PC-9 (cell line): ENCODE measurements around the gene SLMAP. TPM values are rescaled to one million over a fixed set of nuclear protein-coding genes. Genes with fewer than 3 reads are reported as not detected.
A peak's percentile ranks its signal among the peaks of the same experiment; 100 is the strongest.

Experiments
- BruUV-seq: library from RNA; stranded (reverse); fragments of 400-500 nt; replicated peaks from 2 replicates; lab custom pipeline; 2021; lab: Mats Ljungman, UMichigan
- CTCF ChIA-PET: fragments of 300-600 bp; sonication (Branson Sonifier 250); formaldehyde crosslinking; loops from one replicate; lab custom pipeline; 2022; ENCODE audit warnings: antibody characterized with exemption; lab: Charles Lee
- POLR2A ChIA-PET: fragments of 300-600 bp; sonication (Branson Sonifier 250); formaldehyde crosslinking; loops from one replicate; lab custom pipeline; 2022; ENCODE audit warnings: antibody characterized with exemption; ENCODE audit not compliant: unreplicated experiment; lab: Charles Lee
- DNase-seq, 2 experiments: peaks; one replicate each; pipeline versions ENCODE4 v3.0.0 to v3.0.0-alpha.2; 2015 to 2022; ENCODE audit warnings: mixed read lengths in 1 of 2
- H2AFZ ChIP-seq: fragments of 200-600 bp; sonication (generic); 2 replicates; pipeline ENCODE4 v1.8.1; 2017; ENCODE audit warnings: antibody characterized with exemption
- H3F3A ChIP-seq: fragments of 200-600 bp; sonication (generic); 2 replicates; pipeline ENCODE4 v1.8.1; 2017; ENCODE audit warnings: antibody characterized with exemption, mild to moderate bottlenecking, low read depth; ENCODE audit not compliant: insufficient read depth
- H3K27ac ChIP-seq: fragments of 200-600 bp; sonication (generic); 2 replicates; pipeline ENCODE4 v1.6.1; 2016; ENCODE audit warnings: mixed run types
- H3K27me3 ChIP-seq: fragments of 200-600 bp; sonication (generic); 2 replicates; pipeline ENCODE4 v1.6.1; 2016; ENCODE audit warnings: low read depth, mixed run types; ENCODE audit not compliant: insufficient read depth
- H3K36me3 ChIP-seq: fragments of 200-600 bp; sonication (generic); 2 replicates; pipeline ENCODE4 v1.6.1; 2016; ENCODE audit warnings: low read depth, mixed run types
- H3K4me1 ChIP-seq: fragments of 200-600 bp; sonication (generic); replicated peaks from 2 replicates; pipeline ENCODE4 v1.6.1; 2016; ENCODE audit warnings: mixed run types; ENCODE audit not compliant: insufficient read depth
- H3K4me2 ChIP-seq: fragments of 200-600 bp; sonication (generic); 2 replicates; pipeline ENCODE4 v1.6.1; 2017; ENCODE audit warnings: mixed run types
- H3K4me3 ChIP-seq: fragments of 200-600 bp; sonication (generic); 2 replicates; pipeline ENCODE4 v1.6.1; 2016; ENCODE audit warnings: mixed run types
- H3K79me2 ChIP-seq: fragments of 200-600 bp; sonication (generic); 2 replicates; pipeline ENCODE4 v1.6.1; 2017; ENCODE audit warnings: low read depth, mixed run types
- H3K9me2 ChIP-seq: fragments of 200-600 bp; sonication (generic); 2 replicates; pipeline ENCODE4 v1.8.1; 2017; ENCODE audit warnings: mild to moderate bottlenecking; ENCODE audit not compliant: insufficient read depth
- H3K9me3 ChIP-seq: fragments of 200-600 bp; sonication (generic); 2 replicates; pipeline ENCODE4 v1.8.1; 2016; ENCODE audit warnings: low read depth; ENCODE audit not compliant: insufficient read depth
- H4K20me1 ChIP-seq: fragments of 200-600 bp; sonication (generic); 2 replicates; pipeline ENCODE4 v1.8.1; 2017; ENCODE audit not compliant: insufficient read depth
- EZH2 ChIP-seq: fragments of 200-600 bp; sonication (generic); IDR thresholded peaks from 2 replicates; pipeline ENCODE4 v1.8.0; 2017; ENCODE audit warnings: antibody characterized with exemption, low read depth
- intact Hi-C: fragments of 100-400 bp; cut with micrococcal nuclease; formaldehyde crosslinking; loops from one replicate; pipeline ENCODE4 v1.10.0; 2022; ENCODE audit not compliant: unreplicated experiment
- total RNA-seq: library from RNA; stranded (reverse); gene quantifications from 2 replicates; pipeline ENCODE4 v1.2.3, GENCODE V29; 2021
- TF ChIP-seq, protein P1 (sequence below): fragments of 200-600 bp; sonication (generic); conservative IDR thresholded peaks from 2 replicates; pipeline ENCODE4 v1.6.1; 2017; ENCODE audit warnings: mixed run types, antibody characterized with exemption, mild to moderate bottlenecking, moderate library complexity

Gene SLMAP
- total RNA-seq, 1 experiment from 2014 or later = 119 TPM

DNA sequence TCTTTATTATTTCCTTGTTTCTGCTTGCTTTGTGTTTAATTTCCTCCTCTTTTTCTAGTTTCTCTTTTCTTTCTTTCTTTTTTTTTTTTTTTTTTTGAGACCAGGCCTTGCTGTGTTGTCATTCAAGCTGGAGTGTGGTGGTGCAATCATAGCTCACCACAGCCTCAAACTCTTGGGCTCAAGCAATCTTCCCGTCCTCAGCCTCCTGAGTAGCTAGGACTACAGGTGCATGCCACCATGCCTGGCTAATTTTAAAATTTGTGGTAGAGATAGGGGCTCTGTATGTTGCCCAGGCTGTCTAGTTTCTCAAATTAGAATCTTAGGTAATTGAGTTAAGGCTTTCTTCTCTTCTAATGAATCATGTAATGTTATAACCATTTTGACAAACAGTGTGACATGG is 22.4 kb downstream of the SLMAP start:
- Histone ChIP-seq H3K4me3 (no peak overlapping the region), H3K4me1 (peaks cover 6% of the 10 kb centered on the region; the same call in 1 of the 2 replicates), H3K4me2 (no peak overlapping the region), H4K20me1 (no peaks in the 10 kb centered on the region), H3F3A (0 out of 2 replicates have a peak, but pooled peaks cover 13% of the 10 kb centered on the region), H3K9me2 (no peaks in the 10 kb centered on the region), H3K36me3 (no peaks in the 10 kb centered on the region), H3K27me3 (no peaks in the 10 kb centered on the region), H2AFZ (no peak overlapping the region), H3K79me2 (peaks cover 91% of the 10 kb centered on the region), H3K27ac (peak overlapping the region; percentile 50), H3K9me3 (no peaks in the 10 kb centered on the region)
- TF ChIP-seq, protein P1, sequence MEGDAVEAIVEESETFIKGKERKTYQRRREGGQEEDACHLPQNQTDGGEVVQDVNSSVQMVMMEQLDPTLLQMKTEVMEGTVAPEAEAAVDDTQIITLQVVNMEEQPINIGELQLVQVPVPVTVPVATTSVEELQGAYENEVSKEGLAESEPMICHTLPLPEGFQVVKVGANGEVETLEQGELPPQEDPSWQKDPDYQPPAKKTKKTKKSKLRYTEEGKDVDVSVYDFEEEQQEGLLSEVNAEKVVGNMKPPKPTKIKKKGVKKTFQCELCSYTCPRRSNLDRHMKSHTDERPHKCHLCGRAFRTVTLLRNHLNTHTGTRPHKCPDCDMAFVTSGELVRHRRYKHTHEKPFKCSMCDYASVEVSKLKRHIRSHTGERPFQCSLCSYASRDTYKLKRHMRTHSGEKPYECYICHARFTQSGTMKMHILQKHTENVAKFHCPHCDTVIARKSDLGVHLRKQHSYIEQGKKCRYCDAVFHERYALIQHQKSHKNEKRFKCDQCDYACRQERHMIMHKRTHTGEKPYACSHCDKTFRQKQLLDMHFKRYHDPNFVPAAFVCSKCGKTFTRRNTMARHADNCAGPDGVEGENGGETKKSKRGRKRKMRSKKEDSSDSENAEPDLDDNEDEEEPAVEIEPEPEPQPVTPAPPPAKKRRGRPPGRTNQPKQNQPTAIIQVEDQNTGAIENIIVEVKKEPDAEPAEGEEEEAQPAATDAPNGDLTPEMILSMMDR = no peak
- TF ChIP-seq EZH2 = no peak
- no TSS peak for BruUV-seq
- ChIA-PET POLR2A (no interaction called here), CTCF (no interaction called here)
- intact Hi-C loops = no loop called here
- DNase-seq = no peak

DNA sequence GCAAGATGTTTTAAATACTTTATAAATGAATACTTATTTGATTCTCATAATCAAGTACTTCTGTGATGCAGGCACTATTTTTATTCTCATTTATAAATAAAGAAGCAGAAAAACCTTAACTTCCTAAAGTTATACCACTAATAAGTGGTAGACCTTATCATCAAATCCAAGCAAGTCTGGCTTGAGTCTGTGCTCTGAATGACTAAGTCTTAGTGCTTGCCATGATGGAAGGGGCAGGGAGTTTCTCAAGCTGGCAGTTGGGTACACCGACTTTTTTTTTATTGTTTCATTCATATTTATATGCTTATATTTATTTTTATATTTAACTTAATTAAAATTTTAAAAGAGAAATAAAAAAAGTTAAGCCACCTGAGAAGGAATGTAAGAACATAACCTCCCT is 23.6 kb downstream of the SLMAP start:
- no TSS peak for BruUV-seq
- TF ChIP-seq, protein P1 = no peak
- TF ChIP-seq EZH2 = no peak
- no peaks in the 10 kb centered on the region for H3K27me3 ChIP-seq
- peaks cover 93% of the 10 kb centered on the region for H3K79me2 ChIP-seq
- ChIA-PET CTCF (no interaction called here), POLR2A (interaction anchor here (0.6 kb wide), 1 partner anchor 449 kb away, joined by 6 read pairs; no protein-coding TSS in a partner anchor)
- H3K9me2 ChIP-seq = no peaks in the 10 kb centered on the region
- H2AFZ ChIP-seq = no peak overlapping the region
- no peaks in the 10 kb centered on the region for H4K20me1 ChIP-seq
- peaks cover 6% of the 10 kb centered on the region; the same call in 1 of the 2 replicates for H3K4me1 ChIP-seq
- intact Hi-C loops = no loop called here
- H3K4me2 ChIP-seq = no peak overlapping the region
- H3F3A ChIP-seq = 0 out of 2 replicates have a peak, but pooled peaks cover 13% of the 10 kb centered on the region
- no peaks in the 10 kb centered on the region for H3K9me3 ChIP-seq
- H3K4me3 ChIP-seq = no peak overlapping the region
- H3K36me3 ChIP-seq = no peaks in the 10 kb centered on the region
- no peak for DNase-seq
- H3K27ac ChIP-seq = no peak overlapping the region

DNA sequence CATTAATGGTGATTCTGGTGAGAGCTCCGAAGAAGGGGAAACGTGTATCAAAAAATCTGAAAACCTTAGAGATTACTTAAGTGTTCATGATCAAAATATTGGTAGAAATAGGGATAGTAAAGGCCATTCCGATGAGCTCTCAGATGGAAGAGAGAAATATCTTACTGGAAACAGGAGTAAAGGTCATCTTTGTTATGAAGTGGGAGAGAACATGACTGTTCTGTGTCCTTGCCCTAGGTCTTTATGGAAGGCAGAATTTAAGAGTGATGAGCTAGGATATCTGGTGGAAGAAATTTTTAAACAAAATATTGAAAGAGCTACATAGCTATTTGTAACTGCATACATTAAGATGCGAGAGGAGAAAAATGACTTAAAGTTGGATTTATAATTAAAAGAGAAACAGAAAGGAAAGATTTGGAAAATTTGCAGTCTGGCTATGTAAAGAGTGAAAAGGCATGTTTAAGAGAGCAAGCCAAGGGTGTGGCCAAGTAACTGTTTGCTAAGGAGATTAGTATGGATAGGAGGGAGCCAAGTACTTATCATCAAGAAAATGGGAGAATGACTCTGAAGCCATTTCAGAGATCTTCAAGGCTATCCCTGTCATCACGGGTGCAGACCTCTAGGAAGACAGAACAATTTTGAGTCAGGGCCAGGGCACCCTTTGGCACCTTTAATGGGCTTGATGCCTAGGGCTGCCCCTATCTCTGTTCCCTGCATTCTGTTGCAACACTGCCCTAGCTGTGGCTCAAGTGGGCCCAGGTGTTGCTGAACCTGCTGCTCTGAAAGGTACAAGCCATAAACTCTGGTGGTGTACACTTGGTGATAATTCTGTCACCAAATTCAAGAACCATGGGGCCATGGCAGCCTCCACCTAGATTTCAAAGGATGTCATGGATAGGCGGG is 27.3 kb downstream of the SLMAP start:
- H4K20me1 ChIP-seq = no peaks in the 10 kb centered on the region; the same call in 1 of the 2 replicates
- no peak overlapping the region for H3K4me3 ChIP-seq
- intact Hi-C loops = no loop called here
- peaks cover 9% of the 10 kb centered on the region; the same call in 1 of the 2 replicates for H3F3A ChIP-seq
- peaks cover 18% of the 10 kb centered on the region; the same call in 1 of the 2 replicates for H3K4me1 ChIP-seq
- no peak overlapping the region for H3K27ac ChIP-seq
- H3K9me3 ChIP-seq = no peaks in the 10 kb centered on the region
- DNase-seq = no peak
- no peak overlapping the region for H2AFZ ChIP-seq
- ChIA-PET CTCF (no interaction called here), POLR2A (no interaction called here)
- H3K4me2 ChIP-seq = no peak overlapping the region
- no TSS peak for BruUV-seq
- peaks cover 89% of the 10 kb centered on the region for H3K79me2 ChIP-seq
- H3K9me2 ChIP-seq = no peaks in the 10 kb centered on the region
- H3K36me3 ChIP-seq = no peaks in the 10 kb centered on the region
- no peak for TF ChIP-seq EZH2
- TF ChIP-seq, protein P1 = no peak
- H3K27me3 ChIP-seq = no peaks in the 10 kb centered on the region
